HG02870 (cell line): ENCODE data around the gene SMIM44.

Experiments used
- ATAC-seq: cut with Tn5 transposase; IDR thresholded peaks from one replicate; pipeline ENCODE4 v1.9.1; 2021; ENCODE audit warnings: mild to moderate bottlenecking, moderate library complexity; ENCODE audit not compliant: unreplicated experiment

Gene SMIM44

GRCh38 chr19:3478409-3479176, 4.6 kb downstream of the SMIM44 start:
- no peak for ATAC-seq

GRCh38 chr19:3477951-3478350, 5.3 kb downstream of the SMIM44 start:
- ATAC-seq = no peak

GRCh38 chr19:3477506-3477905, 5.7 kb downstream of the SMIM44 start:
- no peak for ATAC-seq

GRCh38 chr19:3476830-3477229, 6.4 kb downstream of the SMIM44 start:
- no peak for ATAC-seq

- ATAC-seq = no peak
Measured at GRCh38 chr19:3475449-3475848, 7.8 kb downstream of the SMIM44 start.

GRCh38 chr19:3474614-3475013, 8.6 kb downstream of the SMIM44 start:
- no peak for ATAC-seq

- ATAC-seq = no peak
Measured at GRCh38 chr19:3474010-3474409, 9.2 kb downstream of the SMIM44 start.

- no peak for ATAC-seq
Measured at GRCh38 chr19:3471954-3472655, 11.1 kb downstream of the SMIM44 start.

GRCh38 chr19:3470500-3471128, 12.6 kb downstream of the SMIM44 start:
- ATAC-seq = no peak

GRCh38 chr19:3469638-3470499, 13.4 kb downstream of the SMIM44 start:
- no peak for ATAC-seq

GRCh38 chr19:3468211-3468610, 15.0 kb downstream of the SMIM44 start:
- no peak for ATAC-seq

GRCh38 chr19:3467437-3468198, 15.6 kb downstream of the SMIM44 start:
- ATAC-seq = no peak

- no peak for ATAC-seq
Measured at GRCh38 chr19:3466635-3467034, 16.6 kb downstream of the SMIM44 start.

- no peak for ATAC-seq
Measured at GRCh38 chr19:3465552-3465951, 17.7 kb downstream of the SMIM44 start.

- ATAC-seq = no peak
Measured at GRCh38 chr19:3464587-3465235, 18.5 kb downstream of the SMIM44 start.

GRCh38 chr19:3463714-3464586, 19.3 kb downstream of the SMIM44 start:
- ATAC-seq = no peak

- ATAC-seq = no peak
Measured at GRCh38 chr19:3462991-3463713, 20.1 kb downstream of the SMIM44 start.

- no peak for ATAC-seq
Measured at GRCh38 chr19:3459965-3460582, 23.2 kb downstream of the SMIM44 start.
